Subcutaneous adipose tissue (tissue), 4 donors: ENCODE measurements around the gene KRT34. TPM values are rescaled to one million over a fixed set of nuclear protein-coding genes. Genes with fewer than 3 reads are reported as not detected.

Experiments
- CTCF ChIP-seq: fragments of 450-650 bp; IDR thresholded peaks from one replicate; pipeline ENCODE4 v1.5.1; 2016; ENCODE audit warnings: low read depth, mild to moderate bottlenecking, control low read depth, antibody characterized with exemption, moderate library complexity
- total RNA-seq, 4 donors: library from RNA; depleted of rRNA; stranded (reverse); fragments of >200 nt; gene quantifications; one replicate each; pipeline ENCODE4 v1.1.0, GENCODE V29; 2016

Gene KRT34
- total RNA-seq, 4 donors from 2014 or later: not detected

DNA sequence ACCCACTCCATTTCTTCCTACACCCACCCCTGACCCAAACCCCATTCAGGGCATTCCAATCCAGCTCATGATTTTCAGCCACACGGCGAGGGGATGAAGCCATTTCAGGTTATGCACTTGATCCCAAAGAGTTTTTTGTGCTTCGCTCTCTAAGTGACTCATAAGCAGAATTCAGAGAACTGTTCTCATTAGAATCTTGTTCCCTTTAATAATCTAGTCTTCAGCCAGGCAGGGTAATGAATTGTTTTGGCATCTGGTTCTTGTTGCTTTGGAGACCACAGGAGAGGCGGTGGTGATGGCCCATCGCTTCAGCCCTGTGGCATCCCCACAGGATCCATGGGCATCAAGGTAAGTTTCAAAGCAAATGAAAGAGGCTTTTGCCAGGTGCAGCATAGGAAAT is 20.1 kb upstream of the KRT34 start:
- no peak for TF ChIP-seq CTCF

DNA sequence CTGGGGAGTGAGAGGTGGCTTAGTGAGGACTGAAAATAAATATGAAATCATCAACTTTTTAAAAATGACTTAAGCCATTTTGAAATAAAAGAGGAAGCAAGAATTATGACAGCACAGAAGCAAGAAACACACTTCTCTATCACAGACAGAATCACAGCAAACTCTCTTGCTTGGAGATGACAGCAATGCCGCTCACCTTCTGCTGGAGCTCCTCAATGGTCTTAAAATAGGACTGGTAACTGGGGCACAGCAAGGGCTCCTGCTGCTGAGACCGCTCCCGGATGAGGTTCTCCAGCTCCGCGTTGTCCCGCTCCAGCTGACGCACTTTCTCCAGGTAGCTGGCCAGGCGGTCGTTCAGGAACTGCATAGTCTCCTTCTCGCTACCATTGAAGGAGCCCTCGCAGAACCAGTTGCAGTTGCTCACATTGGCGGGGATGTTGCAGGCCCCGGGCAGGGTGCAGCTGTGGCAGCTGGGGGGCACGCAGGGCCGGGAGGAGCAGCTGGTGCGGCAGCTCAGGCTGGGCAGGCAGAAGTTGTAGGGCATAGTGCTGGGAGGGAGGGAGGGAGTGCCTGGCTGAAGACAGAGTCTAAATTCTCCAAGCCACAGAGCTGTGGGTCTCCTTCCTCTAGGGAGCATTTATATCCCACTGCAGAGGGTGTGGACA is 15.0 kb upstream of the KRT34 start, which contains the start of gene KRT31:
KRT31 (minus strand) TSS at position 613 of the 665 bp plus-strand sequence; CDS start at position 544, 69 bp downstream.
- TF ChIP-seq CTCF: no peak

DNA sequence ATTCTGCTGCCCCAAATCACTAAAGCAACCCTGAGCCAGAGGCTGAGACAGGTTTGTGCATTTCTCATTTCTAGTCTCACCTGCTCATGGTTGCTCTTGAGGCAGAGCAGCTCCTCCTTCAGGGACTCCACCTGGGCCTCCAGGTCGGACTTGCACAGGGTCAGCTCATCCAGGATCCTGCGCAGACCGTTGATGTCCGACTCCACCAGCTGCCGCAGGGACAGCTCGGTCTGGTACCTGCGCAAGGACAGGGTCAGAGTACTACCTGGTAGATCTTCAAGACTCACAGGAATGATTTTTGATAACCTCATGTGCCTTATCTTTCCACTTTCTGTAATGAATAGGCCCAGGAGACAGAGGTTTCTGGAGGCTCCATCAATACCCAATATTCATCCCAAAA is 14.2 kb upstream of the KRT34 start:
- TF ChIP-seq CTCF: no peak

DNA sequence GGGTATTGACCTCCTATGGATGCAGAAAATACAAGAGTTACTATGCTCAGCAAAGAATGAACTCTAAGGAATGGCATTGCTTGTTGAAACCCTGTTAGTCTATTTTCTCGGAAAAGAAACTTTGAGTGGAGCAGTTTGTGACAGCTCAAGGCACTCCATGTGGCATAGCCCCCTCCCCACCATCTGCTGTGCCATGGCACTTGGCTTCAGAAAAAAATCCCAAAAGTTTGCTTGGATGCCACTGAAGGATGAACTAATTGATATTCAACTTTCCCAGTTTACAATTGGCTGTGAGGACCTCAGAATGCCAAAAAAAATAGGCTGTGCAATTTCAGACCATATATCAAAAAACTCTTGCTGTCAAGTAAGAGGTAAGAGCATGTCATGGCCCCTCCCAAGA is 13.5 kb upstream of the KRT34 start:
- TF ChIP-seq CTCF: no peak

GRCh38 chr17:41394254-41394996 is 12.3 kb upstream of the KRT34 start:
- TF ChIP-seq CTCF: no peak

- no peak for TF ChIP-seq CTCF
Observed at GRCh38 chr17:41393826-41394225, 11.7 kb upstream of the KRT34 start.

DNA sequence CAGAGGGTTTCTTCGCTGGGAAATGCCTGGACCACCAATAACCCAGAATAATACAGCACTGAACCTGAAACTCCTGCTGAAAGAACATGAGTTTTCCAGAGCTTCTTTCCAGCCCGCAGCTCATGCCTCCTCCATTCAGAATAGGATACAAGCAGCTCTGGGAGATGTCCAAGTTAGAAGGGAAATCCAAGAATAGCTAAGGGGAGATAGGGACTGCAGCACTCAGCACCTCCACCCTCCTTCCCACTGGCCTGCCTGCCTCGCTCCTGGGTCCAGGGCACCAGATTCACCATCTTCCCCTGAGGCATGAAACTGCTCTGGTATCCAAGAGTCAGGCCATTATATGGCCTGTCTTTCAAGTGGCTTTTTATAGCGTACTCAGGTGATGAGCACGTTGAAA is 11.2 kb upstream of the KRT34 start:
- no peak for TF ChIP-seq CTCF
